ENCODE measurements around the gene GALNT11. TPM values are rescaled to one million over a fixed set of nuclear protein-coding genes. Genes with fewer than 3 reads are reported as not detected.
"Not testable (repeated sequence)": the region's sequence is repeated elsewhere in the genome, so short reads cannot be mapped to it uniquely, and the experiment has no call there.

GALNT11 gene
- total RNA-seq (2014; rRNA removed; shearing (Covaris generic)): 26.1 and 45.0 TPM in 2 replicates

- DNase-seq (ENCODE audit: low read depth): peak; percentile 78
Measured at GRCh38 chr7:152025077-152025936, at the start of gene GALNT11. GALNT11 (plus strand) TSS chr7:152025674; CDS start chr7:152094228, 68,554 bp downstream.

GRCh38 chr7:151978616-151979015, 46.9 kb upstream of the GALNT11 start:
- no peak for DNase-seq (ENCODE audit: low read depth)

GRCh38 chr7:151981223-151981622, 44.3 kb upstream of the GALNT11 start:
- DNase-seq (ENCODE audit: low read depth): no peak

- DNase-seq (ENCODE audit: low read depth): no peak
Measured at GRCh38 chr7:151982806-151983205, 42.7 kb upstream of the GALNT11 start.

GRCh38 chr7:151984612-151985011, 40.9 kb upstream of the GALNT11 start:
- DNase-seq (ENCODE audit: low read depth): no peak

- DNase-seq (ENCODE audit: low read depth): peak; percentile 41
Measured at GRCh38 chr7:151987748-151988529, 37.5 kb upstream of the GALNT11 start.

GRCh38 chr7:151992375-151992774, 33.1 kb upstream of the GALNT11 start:
- peak; percentile 64 for DNase-seq (ENCODE audit: low read depth)

- no peak for DNase-seq (ENCODE audit: low read depth)
Measured at GRCh38 chr7:151993977-151994676, 31.3 kb upstream of the GALNT11 start.

GRCh38 chr7:151999424-152000090, 25.9 kb upstream of the GALNT11 start:
- DNase-seq (ENCODE audit: low read depth): no peak

- no peak for DNase-seq (ENCODE audit: low read depth)
Measured at GRCh38 chr7:152000191-152000590, 25.3 kb upstream of the GALNT11 start.

- DNase-seq (ENCODE audit: low read depth): peak; percentile 37
Measured at GRCh38 chr7:152006336-152006735, 19.1 kb upstream of the GALNT11 start.

- DNase-seq (ENCODE audit: low read depth): no peak
Measured at GRCh38 chr7:152011860-152012259, 13.6 kb upstream of the GALNT11 start.

GRCh38 chr7:152013230-152013629, 12.2 kb upstream of the GALNT11 start:
- DNase-seq (ENCODE audit: low read depth): no peak

GRCh38 chr7:152013974-152014373, 11.5 kb upstream of the GALNT11 start:
- no peak for DNase-seq (ENCODE audit: low read depth)

GRCh38 chr7:152014722-152015121, 10.8 kb upstream of the GALNT11 start:
- DNase-seq (ENCODE audit: low read depth): no peak

- no peak for DNase-seq (ENCODE audit: low read depth)
Measured at GRCh38 chr7:152015600-152015999, 9.9 kb upstream of the GALNT11 start.

- DNase-seq (ENCODE audit: low read depth): no peak
Measured at GRCh38 chr7:152016947-152017346, 8.5 kb upstream of the GALNT11 start.

- not testable (repeated sequence) for DNase-seq (ENCODE audit: low read depth)
Measured at GRCh38 chr7:152017683-152018082, 7.8 kb upstream of the GALNT11 start.

- not testable (repeated sequence) for DNase-seq (ENCODE audit: low read depth)
Measured at GRCh38 chr7:152021740-152022139, 3.7 kb upstream of the GALNT11 start.

- DNase-seq (ENCODE audit: low read depth): no peak
Measured at GRCh38 chr7:152025937-152026890, 740 bp downstream of the GALNT11 start.
